Muscle of leg (tissue), 11 donors: ENCODE data around the gene CLRN3. TPM values are rescaled to one million over a fixed set of nuclear protein-coding genes. Genes with fewer than 3 reads are reported as not detected.

Source experiments
- DNase-seq: peaks from one replicate; pipeline ENCODE4 v3.0.0; 2013
- H3K27ac ChIP-seq: one replicate; pipeline ENCODE4 v1.5.1; 2013; ENCODE audit warnings: mild to moderate bottlenecking, low read length, control low read depth
- H3K27me3 ChIP-seq: one replicate; pipeline ENCODE4 v1.6.1; 2013; ENCODE audit warnings: low read length; ENCODE audit not compliant: control insufficient read depth, insufficient read depth
- H3K36me3 ChIP-seq: one replicate; pipeline ENCODE4 v1.6.1; 2013; ENCODE audit warnings: low read length; ENCODE audit not compliant: control insufficient read depth, insufficient read depth
- H3K4me1 ChIP-seq: one replicate; pipeline ENCODE4 v1.6.1; 2013; ENCODE audit warnings: low read length; ENCODE audit not compliant: control insufficient read depth, insufficient read depth
- H3K4me3 ChIP-seq: one replicate; pipeline ENCODE4 v1.5.1; 2013; ENCODE audit warnings: low read length, control low read depth
- H3K9me3 ChIP-seq: replicated peaks from 2 replicates; pipeline ENCODE4 v1.6.1; 2013; ENCODE audit warnings: low read depth, low read length; ENCODE audit not compliant: control insufficient read depth
- WGBS: methylation state at CpG from one replicate; pipeline ENCODE4 v1.1.5; 2013; ENCODE audit warnings: missing lambda C conversion rate; ENCODE audit not compliant: insufficient coverage; 5-methylcytosine and 5-hydroxymethylcytosine counted together
- polyA plus RNA-seq, 8 donors: library from polyadenylated mRNA; unstranded; fragments of 120-200 nt; gene quantifications; one replicate each; pipeline versions ENCODE4 v1.2.1 to v1.2.3, GENCODE V29; 2013; ENCODE audit warnings: inconsistent platforms in 1 of 8, low replicate concordance in 1 of 8; ENCODE audit not compliant: insufficient read length in 8 of 8, insufficient read depth in 1 of 8
- total RNA-seq: library from RNA; stranded (reverse); fragments of 120-200 nt; gene quantifications from one replicate; pipeline ENCODE4 v1.2.4, GENCODE V29; 2013

CLRN3 gene
- total and polyA plus RNA-seq, 9 donors, result 0.09 to 4.4 (median 0.27) TPM; not detected in 2

GRCh38 chr10:127848226-127848625 is 44.5 kb downstream of the CLRN3 start:
- Histone ChIP-seq H3K4me1 (no peaks in the 10 kb centered on the region), H3K36me3 (no peaks in the 10 kb centered on the region), H3K9me3 (no peaks in the 10 kb centered on the region), H3K27ac (no peak overlapping the region), H3K4me3 (no peak overlapping the region), H3K27me3 (peaks cover 6% of the 10 kb centered on the region)
- 79% methylated on average over 6 of the region's 6 CpGs for WGBS
- DNase-seq, result no peak

GRCh38 chr10:127845756-127846155 is 47.0 kb downstream of the CLRN3 start:
- Histone ChIP-seq H3K4me1 (no peaks in the 10 kb centered on the region), H3K27me3 (peaks cover 6% of the 10 kb centered on the region), H3K27ac (no peak overlapping the region), H3K9me3 (no peaks in the 10 kb centered on the region), H3K36me3 (no peaks in the 10 kb centered on the region), H3K4me3 (no peak overlapping the region)
- no peak for DNase-seq
- WGBS, result 61% methylated on average over 6 of the region's 7 CpGs

DNA sequence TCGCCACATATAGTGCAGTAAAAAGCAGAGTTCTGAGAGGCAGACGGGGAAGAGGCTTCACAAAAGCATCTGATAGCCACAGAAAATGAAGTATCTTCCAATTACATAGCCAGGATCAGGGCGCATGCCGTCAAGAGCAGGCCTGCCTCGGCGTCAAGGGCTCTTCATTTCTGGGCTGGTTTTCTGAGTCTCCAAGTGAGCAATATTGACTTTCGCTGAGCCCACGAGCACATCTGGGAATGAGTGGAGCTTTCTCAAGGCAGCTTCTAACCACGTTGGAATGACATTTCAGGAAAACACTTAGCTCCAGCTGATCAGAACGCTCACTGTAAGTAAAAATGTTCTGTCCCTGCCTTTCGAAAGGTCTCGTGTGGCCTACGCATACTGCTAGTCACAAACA is 51.9 kb downstream of the CLRN3 start:
- Histone ChIP-seq H3K27me3 (peaks cover 8% of the 10 kb centered on the region), H3K9me3 (no peaks in the 10 kb centered on the region), H3K4me1 (no peaks in the 10 kb centered on the region), H3K27ac (no peak overlapping the region), H3K36me3 (no peaks in the 10 kb centered on the region), H3K4me3 (no peak overlapping the region)
- no peak for DNase-seq
- 66% methylated on average over 13 of the region's 13 CpGs for WGBS

DNA sequence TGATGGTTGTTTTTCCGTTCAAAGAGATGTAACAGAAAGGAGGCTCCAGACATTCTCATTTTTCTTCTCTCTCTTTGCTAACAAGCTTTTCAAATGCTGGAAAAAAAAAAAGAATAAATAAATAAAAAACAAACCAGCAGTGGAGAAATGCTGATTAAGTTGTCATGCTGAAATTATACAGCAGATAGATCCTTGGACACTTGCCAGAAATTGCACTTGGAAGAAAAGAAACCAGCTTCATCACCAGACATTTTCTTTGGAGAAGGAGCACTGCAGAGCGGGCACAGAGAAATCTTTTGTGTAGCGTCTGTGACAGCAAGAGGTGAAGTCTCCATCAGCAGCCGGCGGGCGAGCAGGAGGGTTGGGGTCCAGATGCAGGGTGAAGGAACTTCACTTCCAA is 55.8 kb downstream of the CLRN3 start:
- peaks cover 8% of the 10 kb centered on the region for H3K4me1 ChIP-seq
- no peaks in the 10 kb centered on the region for H3K36me3 ChIP-seq
- no peak overlapping the region for H3K4me3 ChIP-seq
- no peak overlapping the region for H3K27ac ChIP-seq
- peak; percentile 23 for DNase-seq
- H3K9me3 ChIP-seq, result no peaks in the 10 kb centered on the region
- H3K27me3 ChIP-seq, result peaks cover 5% of the 10 kb centered on the region
- 75% methylated on average over 5 of the region's 6 CpGs for WGBS

DNA sequence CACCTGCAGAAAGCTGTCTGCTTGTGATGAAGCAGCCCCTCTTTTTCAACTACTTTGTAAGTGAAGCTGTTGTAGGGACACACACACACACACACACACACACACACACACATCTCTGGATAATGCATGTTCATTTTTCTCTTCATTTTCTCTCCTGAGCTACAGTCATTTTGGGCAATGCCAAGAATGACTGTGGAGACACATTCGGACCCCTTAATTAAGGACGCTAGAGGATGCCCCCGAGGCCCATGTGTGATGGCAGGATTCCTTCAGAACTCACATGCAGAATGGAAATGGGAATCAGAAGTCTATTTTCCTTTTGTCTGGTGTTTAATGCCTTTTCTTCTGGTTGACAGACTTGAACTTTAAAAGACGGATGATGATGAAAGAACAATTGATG is 56.6 kb downstream of the CLRN3 start:
- Histone ChIP-seq H3K4me1 (peaks cover 8% of the 10 kb centered on the region), H3K4me3 (no peak overlapping the region), H3K9me3 (no peaks in the 10 kb centered on the region), H3K27me3 (peaks cover 7% of the 10 kb centered on the region), H3K27ac (no peak overlapping the region), H3K36me3 (no peaks in the 10 kb centered on the region)
- no peak for DNase-seq
- 58% methylated on average over 3 of the region's 4 CpGs for WGBS

DNA sequence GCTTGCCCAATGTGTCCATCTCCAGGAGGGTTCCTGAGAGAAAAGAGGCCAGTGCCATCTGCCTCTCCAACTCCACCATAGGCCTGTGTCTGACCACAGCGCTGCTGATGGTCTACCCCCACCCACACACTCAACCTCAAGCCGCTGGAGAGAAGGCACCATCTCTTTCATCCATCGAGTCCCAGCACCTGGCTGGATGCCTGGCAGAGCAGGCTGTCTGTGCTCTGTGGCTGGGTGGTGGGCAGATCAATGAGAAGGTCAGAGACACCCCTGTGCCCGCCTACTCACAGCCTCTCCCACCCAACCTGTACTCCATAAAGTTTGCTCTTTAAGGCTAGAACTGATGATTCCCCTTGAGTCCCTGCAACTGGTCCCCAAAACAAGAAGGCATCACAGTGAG is 58.0 kb downstream of the CLRN3 start:
- H3K4me1 ChIP-seq, result peaks cover 8% of the 10 kb centered on the region
- H3K4me3 ChIP-seq, result no peak overlapping the region
- H3K27me3 ChIP-seq, result peaks cover 7% of the 10 kb centered on the region
- H3K9me3 ChIP-seq, result no peaks in the 10 kb centered on the region
- no CpG with 5 or more reads among the region's 4 CpGs for WGBS
- H3K27ac ChIP-seq, result no peak overlapping the region
- DNase-seq, result no peak
- H3K36me3 ChIP-seq, result no peaks in the 10 kb centered on the region

DNA sequence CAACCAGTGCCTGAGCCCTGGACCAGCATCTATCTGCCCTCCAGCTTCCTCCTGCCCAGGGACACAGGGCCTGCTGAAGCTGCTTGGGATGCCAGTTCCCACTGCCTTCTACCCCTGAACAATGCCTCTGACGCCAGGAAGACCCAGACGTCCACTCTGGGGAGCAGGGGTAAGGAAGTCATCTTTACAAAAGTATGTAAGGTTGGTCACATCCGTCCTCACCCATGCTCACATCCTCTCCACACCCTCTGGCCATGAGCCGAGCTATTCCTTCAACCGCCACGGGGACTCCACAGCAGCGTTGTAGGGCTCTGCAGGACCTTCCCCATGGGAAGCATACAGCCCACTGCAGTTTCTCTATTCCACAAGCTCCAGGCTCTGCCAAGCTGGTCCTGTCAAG is 58.5 kb downstream of the CLRN3 start:
- H3K27me3 ChIP-seq, result peaks cover 7% of the 10 kb centered on the region
- DNase-seq, result no peak
- peaks cover 8% of the 10 kb centered on the region for H3K4me1 ChIP-seq
- 58% methylated on average over 4 of the region's 7 CpGs for WGBS
- H3K9me3 ChIP-seq, result no peaks in the 10 kb centered on the region
- no peak overlapping the region for H3K4me3 ChIP-seq
- H3K27ac ChIP-seq, result no peak overlapping the region
- no peaks in the 10 kb centered on the region for H3K36me3 ChIP-seq

GRCh38 chr10:127833804-127834203 is 58.9 kb downstream of the CLRN3 start:
- no peaks in the 10 kb centered on the region for H3K36me3 ChIP-seq
- no peak overlapping the region for H3K4me3 ChIP-seq
- H3K4me1 ChIP-seq, result peaks cover 8% of the 10 kb centered on the region
- H3K27ac ChIP-seq, result no peak overlapping the region
- 75% methylated on average over 3 of the region's 7 CpGs for WGBS
- H3K27me3 ChIP-seq, result peaks cover 7% of the 10 kb centered on the region
- DNase-seq, result no peak
- no peaks in the 10 kb centered on the region for H3K9me3 ChIP-seq

DNA sequence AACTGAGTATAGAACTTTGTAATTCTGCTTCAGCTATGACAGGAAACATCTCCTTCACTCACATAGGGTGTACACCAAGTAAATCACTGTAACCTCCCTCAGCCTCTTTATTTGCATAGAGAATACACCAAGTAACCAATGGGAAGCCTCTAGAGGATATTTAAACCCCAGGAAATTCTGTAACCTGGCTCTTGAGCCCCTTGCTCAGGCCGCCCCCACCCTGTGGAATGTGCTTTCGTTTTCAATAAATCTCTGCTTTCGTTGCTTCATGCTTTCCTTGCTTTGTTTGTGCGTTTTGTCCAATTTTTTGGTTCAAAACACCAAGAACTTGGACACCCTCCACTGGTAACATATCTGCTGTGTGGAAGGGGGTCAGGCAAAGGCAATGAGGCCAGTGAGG is 60.2 kb downstream of the CLRN3 start:
- Histone ChIP-seq H3K4me3 (no peak overlapping the region), H3K9me3 (no peaks in the 10 kb centered on the region), H3K27ac (no peak overlapping the region), H3K36me3 (no peaks in the 10 kb centered on the region), H3K4me1 (peaks cover 8% of the 10 kb centered on the region), H3K27me3 (peaks cover 7% of the 10 kb centered on the region)
- DNase-seq, result peak; percentile 20
- WGBS, result 32% methylated on average over 3 of the region's 4 CpGs

DNA sequence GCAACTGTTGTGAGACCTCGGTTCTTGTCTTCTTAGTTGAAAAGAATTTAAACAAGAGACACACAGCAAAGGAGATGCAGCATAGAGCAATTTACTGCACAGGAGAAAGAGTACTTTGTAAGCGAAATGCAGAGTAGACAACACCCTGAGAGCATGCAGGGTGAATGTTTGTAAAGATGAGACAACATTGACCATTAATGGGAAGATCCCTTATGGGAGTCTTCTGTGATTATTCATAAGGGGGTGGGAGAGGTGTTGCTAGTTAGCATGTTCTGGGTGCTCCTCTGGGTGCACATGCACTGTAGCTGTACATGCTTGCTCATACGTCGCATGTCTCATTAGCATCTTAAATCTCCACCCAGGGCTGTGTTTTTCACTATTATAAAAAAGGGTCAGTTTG is 62.3 kb downstream of the CLRN3 start:
- H3K27ac ChIP-seq, result no peak overlapping the region
- H3K9me3 ChIP-seq, result no peaks in the 10 kb centered on the region
- no peak for DNase-seq
- H3K4me3 ChIP-seq, result no peak overlapping the region
- peaks cover 3% of the 10 kb centered on the region for H3K27me3 ChIP-seq
- no peaks in the 10 kb centered on the region for H3K36me3 ChIP-seq
- WGBS, result 63% methylated on average over 2 of the region's 4 CpGs
- peaks cover 8% of the 10 kb centered on the region for H3K4me1 ChIP-seq
